ENCODE results near the gene AUTS2. TPM values are rescaled to one million over a fixed set of nuclear protein-coding genes. Genes with fewer than 3 reads are reported as not detected.
A peak's percentile ranks its signal among the peaks of the same experiment; 100 is the strongest.

Gene AUTS2
- total and polyA plus RNA-seq, 2 donors = 13.4 to 87.7 TPM

DNA sequence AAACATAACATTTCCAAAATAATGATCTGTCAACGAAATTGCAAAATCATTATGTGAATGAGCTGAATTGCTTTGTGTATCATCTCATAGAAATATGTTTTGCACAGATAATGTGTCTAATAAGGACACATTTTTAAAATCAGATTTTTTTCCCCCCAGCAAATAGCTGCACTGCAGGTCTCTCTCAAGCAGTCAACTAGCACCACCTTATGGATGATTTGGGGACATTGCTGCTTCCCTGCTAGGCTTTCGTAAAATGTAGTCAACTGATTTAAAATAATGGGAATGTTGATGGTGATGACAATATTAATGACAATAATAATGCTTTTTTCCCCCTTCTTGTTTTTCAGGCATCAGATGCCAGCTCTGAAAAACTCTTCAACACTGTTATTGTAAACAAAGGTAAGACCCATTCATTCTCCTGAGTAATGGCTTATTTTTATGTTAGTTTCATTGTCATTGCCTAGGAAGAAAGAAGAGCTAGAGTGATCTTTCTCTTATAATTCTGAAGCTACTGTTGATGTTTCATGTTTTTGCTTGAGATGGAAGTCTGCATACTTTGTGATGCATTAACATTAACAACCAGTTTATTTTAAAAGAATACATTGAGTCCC, 1100.1 kb downstream of the AUTS2 start:
- Histone ChIP-seq H3K4me3 (ENCODE audit: low read depth, low read length) (no peak overlapping the region), H3K27ac (ENCODE audit: low read depth) (no peak overlapping the region), H3K4me1 (ENCODE audit: insufficient read depth) (peaks cover 2% of the 10 kb centered on the region), H3K36me3 (ENCODE audit: insufficient read depth) (no peaks in the 10 kb centered on the region)
- no peak for DNase-seq (ENCODE audit: extremely low spot score)
- 33% methylated on average over 2 of the region's 2 CpGs for WGBS

DNA sequence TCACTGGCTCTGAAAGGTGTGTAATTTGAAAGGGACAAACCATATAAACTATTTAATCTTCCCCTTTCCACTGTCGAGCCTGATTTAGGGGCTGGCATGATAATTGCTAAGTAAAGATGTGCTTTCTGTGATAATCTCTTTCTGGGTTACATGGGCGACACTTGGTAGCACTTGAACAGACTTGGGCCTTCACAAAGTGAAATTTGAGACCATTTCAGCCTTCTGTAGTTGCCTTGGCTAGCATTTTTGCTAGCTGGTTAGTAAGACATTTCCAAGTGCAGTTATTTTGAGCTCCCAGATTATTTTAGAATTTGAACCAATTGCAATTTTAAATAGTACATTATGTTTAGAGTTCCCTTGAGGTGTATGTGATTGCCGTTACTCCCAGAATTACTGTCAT, 1101.0 kb downstream of the AUTS2 start:
- Histone ChIP-seq H3K36me3 (ENCODE audit: insufficient read depth) (no peaks in the 10 kb centered on the region), H3K4me3 (ENCODE audit: low read depth, low read length) (no peak overlapping the region), H3K4me1 (ENCODE audit: insufficient read depth) (peaks cover 4% of the 10 kb centered on the region), H3K27ac (ENCODE audit: low read depth) (no peak overlapping the region)
- WGBS = 94% methylated on average over 3 of the region's 3 CpGs
- no peak for DNase-seq (ENCODE audit: extremely low spot score)

- peaks cover 4% of the 10 kb centered on the region for H3K4me1 ChIP-seq (ENCODE audit: insufficient read depth)
These were observed 1102.0 kb downstream of the AUTS2 start for GRCh38 chr7:70700055-70700940.

GRCh38 chr7:70700941-70701425, 1102.7 kb downstream of the AUTS2 start:
- peaks cover 4% of the 10 kb centered on the region for H3K4me1 ChIP-seq (ENCODE audit: insufficient read depth)
- H3K36me3 ChIP-seq (ENCODE audit: insufficient read depth) = no peaks in the 10 kb centered on the region
- no peak overlapping the region for H3K4me3 ChIP-seq (ENCODE audit: low read depth, low read length)
- DNase-seq (ENCODE audit: extremely low spot score) = no peak
- no peak overlapping the region for H3K27ac ChIP-seq (ENCODE audit: low read depth)
- 74% methylated on average over 6 of the region's 6 CpGs for WGBS

More at GRCh38 chr7:70700055-70700940, 1102.0 kb downstream of the AUTS2 start:
- 79% methylated on average over 11 of the region's 11 CpGs for WGBS
- DNase-seq (ENCODE audit: extremely low spot score) = no peak
- no peaks in the 10 kb centered on the region for H3K36me3 ChIP-seq (ENCODE audit: insufficient read depth)
- H3K27ac ChIP-seq (ENCODE audit: low read depth) = no peak overlapping the region
- H3K4me3 ChIP-seq (ENCODE audit: low read depth, low read length) = no peak overlapping the region

- Histone ChIP-seq H3K36me3 (ENCODE audit: insufficient read depth) (no peaks in the 10 kb centered on the region), H3K27ac (ENCODE audit: low read depth) (no peak overlapping the region), H3K4me3 (ENCODE audit: low read depth, low read length) (no peak overlapping the region), H3K4me1 (ENCODE audit: insufficient read depth) (peaks cover 4% of the 10 kb centered on the region)
- 72% methylated on average over 6 of the region's 6 CpGs for WGBS
- no peak for DNase-seq (ENCODE audit: extremely low spot score)
These were observed 1103.2 kb downstream of the AUTS2 start for GRCh38 chr7:70701477-70701876.

DNA sequence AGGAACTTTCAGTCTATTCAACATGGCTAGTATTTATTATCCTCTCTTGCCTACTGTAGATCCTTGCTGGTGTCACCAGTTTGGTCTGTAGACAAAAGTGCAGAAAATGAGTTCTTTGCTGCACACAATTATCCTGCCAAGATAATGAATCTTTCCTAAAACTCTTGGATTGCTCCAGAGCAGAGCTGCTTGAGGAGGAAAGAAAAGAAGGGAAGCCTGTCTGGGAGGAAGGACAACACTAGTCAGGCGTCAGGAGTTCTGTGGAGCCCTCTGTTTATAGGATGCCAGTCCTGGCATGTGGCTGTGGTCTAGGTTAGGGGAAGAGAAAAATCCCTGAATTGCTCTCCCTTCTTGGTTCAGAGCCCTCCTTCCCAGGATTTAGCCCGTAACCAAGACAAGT, 1103.7 kb downstream of the AUTS2 start:
- Histone ChIP-seq H3K27ac (ENCODE audit: low read depth) (no peak overlapping the region), H3K4me1 (ENCODE audit: insufficient read depth) (peaks cover 4% of the 10 kb centered on the region), H3K36me3 (ENCODE audit: insufficient read depth) (no peaks in the 10 kb centered on the region), H3K4me3 (ENCODE audit: low read depth, low read length) (no peak overlapping the region)
- WGBS = 76% methylated on average over 2 of the region's 2 CpGs
- no peak for DNase-seq (ENCODE audit: extremely low spot score)

- Histone ChIP-seq H3K36me3 (ENCODE audit: insufficient read depth) (no peaks in the 10 kb centered on the region), H3K27ac (ENCODE audit: low read depth) (no peak overlapping the region), H3K4me3 (ENCODE audit: low read depth, low read length) (no peak overlapping the region), H3K4me1 (ENCODE audit: insufficient read depth) (peaks cover 4% of the 10 kb centered on the region)
- 98% methylated on average over 4 of the region's 4 CpGs for WGBS
- no peak for DNase-seq (ENCODE audit: extremely low spot score)
These were observed 1105.5 kb downstream of the AUTS2 start for GRCh38 chr7:70703785-70704184.

- peaks cover 5% of the 10 kb centered on the region for H3K4me1 ChIP-seq (ENCODE audit: insufficient read depth)
These were observed 1106.6 kb downstream of the AUTS2 start for GRCh38 chr7:70704831-70705346.

DNA sequence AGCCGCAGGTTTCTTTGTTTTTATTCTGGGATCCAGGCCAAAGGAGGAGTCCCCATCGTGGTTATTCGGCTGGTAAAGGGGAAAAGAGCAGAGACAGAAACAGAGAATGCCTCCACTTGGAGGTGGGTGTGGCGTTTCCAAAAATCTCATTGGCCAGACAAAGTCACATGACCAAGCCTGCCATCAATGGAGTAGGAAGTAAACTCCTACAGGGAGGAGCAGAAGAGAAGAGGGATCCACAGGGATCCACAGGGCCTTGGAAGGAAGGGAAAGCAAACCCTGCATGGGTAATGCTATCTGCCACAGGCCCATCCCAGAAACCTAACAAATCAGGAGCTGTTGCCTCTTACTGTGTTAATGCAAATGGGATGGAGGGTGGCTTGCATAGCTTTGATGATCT, 1107.9 kb downstream of the AUTS2 start:
- Histone ChIP-seq H3K36me3 (ENCODE audit: insufficient read depth) (no peaks in the 10 kb centered on the region), H3K4me1 (ENCODE audit: insufficient read depth) (peaks cover 6% of the 10 kb centered on the region), H3K4me3 (ENCODE audit: low read depth, low read length) (no peak overlapping the region), H3K27ac (ENCODE audit: low read depth) (no peak overlapping the region)
- 94% methylated on average over 4 of the region's 4 CpGs for WGBS
- DNase-seq (ENCODE audit: extremely low spot score) = no peak

More at GRCh38 chr7:70704831-70705346, 1106.6 kb downstream of the AUTS2 start:
- Histone ChIP-seq H3K4me3 (ENCODE audit: low read depth, low read length) (no peak overlapping the region), H3K36me3 (ENCODE audit: insufficient read depth) (no peaks in the 10 kb centered on the region), H3K27ac (ENCODE audit: low read depth) (no peak overlapping the region)
- DNase-seq (ENCODE audit: extremely low spot score) = no peak
- 59% methylated on average over 5 of the region's 5 CpGs for WGBS

DNA sequence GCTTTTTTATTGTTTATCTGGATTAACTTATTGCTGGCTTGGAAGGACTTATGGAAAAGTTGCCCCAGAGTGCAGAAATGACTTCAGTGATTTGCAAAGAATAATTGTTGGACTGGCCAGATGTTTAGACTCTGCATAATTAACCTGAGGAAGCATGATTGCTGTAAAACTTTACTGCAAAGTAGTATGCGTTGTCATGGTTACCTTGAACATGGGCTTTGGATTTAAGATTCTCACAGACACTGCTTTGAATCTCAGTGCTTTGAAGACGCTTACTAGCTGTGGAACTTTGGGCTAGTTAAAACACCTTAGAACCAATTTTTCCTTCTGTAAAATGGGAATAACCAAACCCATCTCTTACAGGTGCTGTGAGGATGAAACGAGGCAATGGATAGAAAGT, 1108.4 kb downstream of the AUTS2 start:
- H3K36me3 ChIP-seq (ENCODE audit: insufficient read depth) = no peaks in the 10 kb centered on the region
- no peak overlapping the region for H3K27ac ChIP-seq (ENCODE audit: low read depth)
- WGBS = 96% methylated on average over 3 of the region's 3 CpGs
- H3K4me3 ChIP-seq (ENCODE audit: low read depth, low read length) = no peak overlapping the region
- H3K4me1 ChIP-seq (ENCODE audit: insufficient read depth) = peaks cover 6% of the 10 kb centered on the region
- no peak for DNase-seq (ENCODE audit: extremely low spot score)

DNA sequence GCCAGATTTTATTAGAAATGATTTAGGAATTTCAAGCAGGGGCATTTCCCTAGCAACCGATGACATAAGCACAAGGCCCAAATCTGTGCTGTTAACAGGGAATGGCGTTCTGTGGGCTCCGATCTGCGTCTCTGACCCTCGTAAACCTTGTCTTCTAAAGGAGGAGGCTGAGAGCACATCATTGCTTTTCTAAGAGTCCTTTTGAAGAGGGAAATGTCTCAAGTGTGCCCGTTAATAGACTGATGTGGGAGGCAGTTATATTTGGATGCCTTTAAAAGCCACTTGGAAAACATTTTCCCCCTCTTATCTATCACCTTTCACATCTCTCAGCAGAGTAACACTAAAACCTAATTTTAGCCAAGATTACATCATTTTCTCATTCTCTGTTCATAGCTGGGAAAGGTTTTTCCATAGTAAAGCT, 1109.6 kb downstream of the AUTS2 start:
- Histone ChIP-seq H3K36me3 (ENCODE audit: insufficient read depth) (no peaks in the 10 kb centered on the region), H3K27ac (ENCODE audit: low read depth) (no peak overlapping the region), H3K4me1 (ENCODE audit: insufficient read depth) (peaks cover 6% of the 10 kb centered on the region), H3K4me3 (ENCODE audit: low read depth, low read length) (no peak overlapping the region)
- 54% methylated on average over 6 of the region's 6 CpGs for WGBS
- DNase-seq (ENCODE audit: extremely low spot score) = no peak

DNA sequence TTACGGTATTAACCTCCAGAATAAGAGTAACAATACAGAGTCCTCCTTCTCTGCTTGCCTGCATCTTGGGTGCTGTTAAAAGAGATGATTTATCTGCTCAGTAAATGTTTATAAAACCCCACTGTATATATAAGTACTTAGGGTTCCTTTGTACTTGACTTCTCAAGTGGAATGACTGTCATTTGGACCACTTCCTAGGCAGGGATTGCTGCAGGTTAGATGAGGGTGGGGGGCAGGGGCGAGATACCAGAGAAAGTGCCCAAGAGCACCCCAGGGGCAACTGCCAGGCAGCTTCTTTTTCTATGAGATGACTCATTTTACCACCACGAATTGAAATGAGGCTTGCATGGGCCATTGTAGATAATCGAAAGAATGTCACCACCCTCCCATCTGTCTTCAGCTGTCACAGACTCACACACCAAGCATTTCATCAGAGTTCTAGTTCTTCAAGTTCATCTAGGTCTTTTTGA, 1111.8 kb downstream of the AUTS2 start:
- Histone ChIP-seq H3K4me1 (ENCODE audit: insufficient read depth) (peaks cover 4% of the 10 kb centered on the region), H3K36me3 (ENCODE audit: insufficient read depth) (no peaks in the 10 kb centered on the region), H3K27ac (ENCODE audit: low read depth) (no peak overlapping the region), H3K4me3 (ENCODE audit: low read depth, low read length) (no peak overlapping the region)
- peak; percentile 72 for DNase-seq (ENCODE audit: extremely low spot score)
- WGBS = 44% methylated on average over 4 of the region's 4 CpGs

DNA sequence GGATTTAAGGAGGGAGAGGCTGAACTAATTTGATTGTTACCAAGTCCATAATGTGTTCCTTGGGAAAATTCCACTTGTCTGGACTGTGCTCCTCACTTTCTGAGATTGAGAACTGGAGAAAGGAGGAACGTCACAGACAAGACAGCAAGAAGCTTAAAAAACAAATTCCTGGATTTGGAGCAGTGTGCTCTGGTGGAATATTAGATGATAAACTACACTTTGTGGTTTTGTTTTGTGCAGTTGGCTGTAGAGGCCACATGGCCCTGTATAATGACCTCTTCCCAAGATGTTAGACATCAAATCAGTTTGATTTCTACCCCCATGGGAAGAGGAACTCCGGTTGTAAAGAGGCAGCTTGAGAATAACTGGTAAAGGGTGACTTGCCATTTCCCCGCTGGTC, 1112.4 kb downstream of the AUTS2 start:
- Histone ChIP-seq H3K4me3 (ENCODE audit: low read depth, low read length) (no peak overlapping the region), H3K36me3 (ENCODE audit: insufficient read depth) (no peaks in the 10 kb centered on the region), H3K4me1 (ENCODE audit: insufficient read depth) (peaks cover 4% of the 10 kb centered on the region), H3K27ac (ENCODE audit: low read depth) (no peak overlapping the region)
- DNase-seq (ENCODE audit: extremely low spot score) = no peak
- WGBS = 81% methylated on average over 3 of the region's 3 CpGs

DNA sequence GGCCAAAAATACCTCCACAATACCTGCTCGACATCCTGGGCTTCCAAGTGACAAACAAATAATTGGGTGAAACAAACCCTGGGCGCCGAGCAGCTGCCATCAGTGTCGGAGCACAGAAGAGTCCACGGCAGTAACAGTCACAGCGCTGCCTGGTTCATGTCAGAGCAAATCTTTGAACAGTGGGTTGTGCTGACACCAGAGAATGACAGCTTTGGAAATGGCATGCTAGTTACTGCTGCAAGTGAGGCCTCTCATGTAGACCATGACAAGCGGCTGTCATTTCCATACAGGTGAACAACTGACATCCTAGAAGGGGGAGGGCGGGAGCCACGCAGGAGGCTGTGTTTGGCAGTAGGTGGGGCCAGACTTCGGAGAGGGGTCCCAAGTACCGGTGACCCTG, 1113.2 kb downstream of the AUTS2 start:
- no peak overlapping the region for H3K27ac ChIP-seq (ENCODE audit: low read depth)
- H3K4me1 ChIP-seq (ENCODE audit: insufficient read depth) = peaks cover 4% of the 10 kb centered on the region
- no peak for DNase-seq (ENCODE audit: extremely low spot score)
- H3K36me3 ChIP-seq (ENCODE audit: insufficient read depth) = no peaks in the 10 kb centered on the region
- no peak overlapping the region for H3K4me3 ChIP-seq (ENCODE audit: low read depth, low read length)
- WGBS = 91% methylated on average over 11 of the region's 11 CpGs
